Stimulated activated CD8-positive, alpha-beta memory T cell treated with anti-CD3 and anti-CD28 coated beads, Interleukin-4, amount 100 ng/mL, for 24 hours (primary cell): ENCODE results near the gene HCN3.

Source experiments
- DNase-seq: peaks from one replicate; pipeline ENCODE4 v3.0.0-alpha.2; 2020; ENCODE audit warnings: low read depth

Gene HCN3

DNA sequence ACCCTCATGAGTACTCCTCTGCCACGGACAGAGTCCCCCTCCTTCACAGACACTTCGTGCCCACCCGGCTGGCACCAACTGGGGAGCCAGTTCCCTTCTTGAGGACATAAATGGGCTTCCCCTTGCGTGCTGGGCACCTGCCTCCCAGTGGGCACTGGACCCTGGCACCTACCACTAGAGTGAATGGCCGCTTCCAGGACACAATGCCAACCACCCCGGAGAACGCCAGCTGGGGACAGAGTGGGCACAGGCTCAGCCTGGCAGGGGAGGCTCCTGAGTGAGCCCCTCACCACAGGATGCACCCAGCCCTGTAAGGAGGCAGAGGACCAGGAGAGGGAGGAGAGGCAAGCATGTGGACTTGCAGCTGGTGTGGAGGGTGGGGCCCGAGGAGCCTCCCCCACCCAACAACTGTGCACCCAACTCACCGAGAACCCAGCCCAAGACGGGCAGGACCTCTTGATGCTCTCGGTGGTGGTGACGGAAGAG, 23.0 kb upstream of the HCN3 start:
- no peak for DNase-seq

DNA sequence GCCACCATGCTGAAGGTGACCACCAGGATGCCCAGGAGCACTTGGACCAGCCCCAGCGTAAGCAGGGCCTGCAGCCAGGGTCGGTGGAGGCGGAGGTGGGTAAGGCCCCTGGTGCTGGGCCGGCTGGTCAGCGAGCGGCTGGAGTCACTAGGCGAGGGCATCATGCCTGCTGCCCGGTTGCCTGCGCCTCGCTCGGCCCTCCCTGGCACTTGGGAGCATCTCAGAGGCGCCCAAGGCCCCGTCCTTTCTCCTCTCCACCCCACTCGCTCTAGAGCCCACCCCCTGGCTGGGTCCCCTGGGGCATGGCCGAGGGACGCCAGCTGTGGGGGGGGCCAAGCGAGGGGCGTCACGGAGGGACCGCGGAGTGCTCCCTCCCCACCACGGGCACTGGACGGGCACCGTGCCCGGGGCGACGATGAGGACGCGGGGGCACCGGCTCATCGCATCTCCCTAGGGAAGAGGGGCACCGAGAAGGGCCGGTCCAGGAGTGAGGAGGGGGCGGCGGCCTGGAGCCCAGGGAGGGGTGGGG, 22.5 kb upstream of the HCN3 start:
- DNase-seq: no peak

DNA sequence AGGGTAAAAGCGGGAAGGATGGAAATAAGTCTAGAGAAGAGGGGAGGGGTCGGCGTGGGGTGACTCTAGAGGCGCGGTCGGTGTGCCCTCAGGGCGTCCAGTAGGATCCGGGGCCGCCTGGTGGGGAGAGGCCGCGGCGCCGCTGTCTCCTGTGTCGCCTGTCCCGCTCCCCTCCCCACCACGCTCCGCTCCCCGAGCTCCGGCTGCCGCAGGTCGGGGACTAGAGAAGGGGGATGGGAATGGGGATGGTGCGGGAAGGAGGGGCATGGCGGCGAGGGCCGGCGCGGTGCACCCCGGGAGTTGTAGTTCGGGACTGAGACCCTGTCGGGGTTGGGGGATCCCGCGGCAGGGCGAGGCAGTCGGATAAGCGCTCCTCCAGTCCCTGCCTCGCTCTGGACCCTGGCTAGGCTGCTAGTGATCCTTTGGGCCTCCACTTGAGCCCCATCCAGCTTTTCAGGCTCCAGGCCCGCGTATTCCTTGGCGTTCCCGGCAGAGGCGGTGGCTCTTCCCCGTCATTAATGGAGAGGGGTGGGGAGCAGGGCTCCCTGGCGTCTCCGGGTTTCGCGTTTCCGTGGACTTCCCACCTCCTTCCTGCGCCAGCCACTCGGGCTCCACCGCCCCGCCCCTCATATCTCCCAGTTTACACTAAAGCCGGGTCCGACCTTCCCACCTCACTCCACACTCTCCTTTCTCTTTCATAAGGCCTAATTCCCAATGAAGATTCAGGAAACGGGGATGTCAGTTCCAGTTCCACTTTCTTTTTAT, 21.8 kb upstream of the HCN3 start, which contains the start of gene ENTREP3:
ENTREP3 (minus strand) TSS at position 241 of the 765 bp plus-strand sequence. CDS start 606 bp downstream, outside the sequence.
- peak; percentile 71 for DNase-seq

DNA sequence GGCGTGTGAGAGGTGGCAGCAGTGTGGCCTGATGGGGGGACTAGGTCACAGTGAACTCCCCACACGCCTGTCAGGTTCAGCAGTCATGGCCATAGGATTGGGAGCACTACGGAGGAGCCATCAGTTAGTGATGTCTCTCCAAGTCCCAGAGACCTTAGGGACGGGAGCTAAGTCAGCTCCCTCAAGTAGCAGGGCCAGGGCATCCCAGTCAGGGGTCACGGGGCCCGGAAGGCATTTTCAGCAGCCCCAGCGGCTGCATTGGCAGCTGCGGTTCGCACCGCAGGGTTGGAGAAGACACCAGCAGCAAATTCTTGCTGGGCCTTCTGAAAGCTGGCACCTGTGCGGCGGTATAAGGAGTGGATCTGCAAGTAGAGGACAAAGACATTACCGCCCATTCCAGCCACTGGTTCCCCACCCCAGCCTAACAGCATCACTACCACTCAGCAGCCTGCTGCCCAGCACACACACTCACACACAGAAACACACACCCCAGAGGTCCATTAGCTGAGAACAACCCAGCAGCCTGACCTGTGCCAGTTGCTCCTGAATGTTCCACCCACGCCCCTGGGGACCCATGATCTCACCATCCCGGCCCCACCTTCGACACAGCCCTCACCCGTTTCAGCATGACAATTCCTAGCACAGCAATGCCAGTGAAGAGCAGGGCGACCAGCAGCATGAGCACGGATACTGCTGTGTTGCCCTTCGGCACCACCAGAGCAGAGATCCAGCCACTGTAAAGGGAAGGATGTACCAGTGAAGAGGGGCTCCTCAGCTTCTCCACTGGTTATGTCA, 21.0 kb upstream of the HCN3 start:
- DNase-seq: no peak

DNA sequence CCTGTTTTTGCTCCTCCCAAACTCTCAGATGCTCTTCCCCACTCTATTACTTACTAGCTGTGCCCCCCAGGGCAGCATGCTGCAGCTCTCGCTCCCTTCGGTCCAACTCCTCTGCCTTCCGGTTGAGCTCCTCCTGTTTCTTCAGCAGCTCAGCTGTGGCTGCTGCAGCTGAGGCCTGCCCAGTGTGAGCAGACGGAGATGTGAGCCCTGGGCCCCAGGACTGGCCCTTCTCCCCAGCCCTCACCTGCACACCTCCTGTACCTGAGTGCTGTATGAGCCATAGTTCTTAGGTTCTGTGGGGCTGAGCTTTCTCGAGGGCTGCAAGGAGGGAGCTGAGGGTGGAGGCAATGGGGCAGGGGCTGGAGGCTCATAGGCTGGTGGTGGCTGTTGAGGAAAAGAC, 17.0 kb upstream of the HCN3 start:
- no peak for DNase-seq

DNA sequence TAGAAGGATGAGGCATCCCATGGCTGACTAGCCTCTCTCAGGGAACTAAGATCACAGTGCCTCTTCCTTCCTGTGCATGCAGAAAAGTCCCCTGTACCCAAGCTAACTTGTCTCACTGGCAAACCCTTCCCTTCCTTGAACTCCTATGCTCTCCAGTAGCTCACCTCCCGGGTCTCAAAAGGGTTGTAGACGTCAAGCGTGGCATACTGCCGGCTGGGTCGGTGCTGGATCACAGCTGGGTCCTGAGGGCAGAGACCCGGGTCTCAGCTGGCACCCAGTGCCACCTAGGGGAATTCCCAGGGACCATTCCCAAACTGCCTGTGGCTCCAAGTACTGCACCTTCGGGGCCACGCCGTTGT, 15.8 kb upstream of the HCN3 start:
- no peak for DNase-seq

DNA sequence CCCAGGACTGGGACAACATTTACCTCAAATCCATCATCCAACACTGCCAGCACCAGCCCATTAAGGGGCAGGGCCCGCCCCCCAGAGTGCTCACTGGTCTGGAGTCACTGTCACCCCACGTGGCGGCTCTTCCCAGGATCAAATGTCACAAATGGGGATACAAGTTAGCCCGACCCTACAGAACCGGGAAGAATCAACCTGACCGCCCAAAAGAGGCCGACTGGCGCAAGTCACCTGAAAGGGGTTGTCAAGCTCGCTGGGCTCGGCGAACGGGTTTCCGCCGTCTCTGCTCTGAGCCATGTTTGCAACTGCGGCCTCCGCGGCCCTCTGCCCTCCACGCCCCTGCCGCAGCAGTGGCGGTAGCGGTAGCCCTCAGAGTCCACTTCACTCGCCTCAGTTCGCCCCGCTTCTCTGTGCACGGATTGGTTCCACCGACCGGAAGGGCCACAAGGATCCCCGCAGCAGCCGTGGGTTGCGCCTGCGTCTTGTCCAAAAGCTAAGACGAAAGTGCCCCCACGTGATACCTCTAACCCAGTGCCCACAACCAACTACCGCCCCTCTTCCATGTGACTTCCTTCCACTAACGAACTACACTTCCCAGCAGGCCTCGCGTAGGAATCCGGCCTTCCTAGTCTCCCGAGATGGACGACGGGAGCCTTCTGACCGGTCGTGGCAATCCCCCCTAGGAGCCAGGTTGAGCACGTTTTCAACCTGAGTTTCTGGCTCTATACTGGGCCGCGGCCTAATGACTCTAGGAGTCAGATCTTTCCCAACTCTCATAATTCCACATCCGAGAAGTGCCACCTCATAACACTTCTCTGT, 15.2 kb upstream of the HCN3 start, which contains the start of gene SCAMP3:
SCAMP3 (minus strand) TSS at position 509 of the 822 bp plus-strand sequence; CDS start at position 300, 209 bp downstream.
- peak; percentile 82 for DNase-seq

DNA sequence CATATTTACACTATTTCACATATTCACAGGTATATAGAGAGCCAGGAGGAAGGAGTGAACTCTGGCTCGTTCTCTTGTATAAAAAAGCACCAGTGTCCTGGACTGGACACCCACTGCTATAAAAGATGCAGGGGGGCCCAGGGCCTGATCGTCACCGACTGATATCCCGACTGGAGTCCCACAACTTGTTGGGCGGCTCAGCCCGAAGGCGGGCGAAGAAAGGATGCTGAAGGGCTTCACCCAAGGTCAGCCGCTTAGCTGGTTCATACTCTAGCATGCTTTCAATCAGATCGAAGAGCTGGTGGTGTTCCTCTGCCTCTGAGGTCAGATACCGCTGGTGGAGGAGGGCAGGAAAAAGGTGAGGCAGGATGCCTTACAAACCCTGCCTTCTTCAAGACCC, 14.2 kb upstream of the HCN3 start:
- DNase-seq: no peak

DNA sequence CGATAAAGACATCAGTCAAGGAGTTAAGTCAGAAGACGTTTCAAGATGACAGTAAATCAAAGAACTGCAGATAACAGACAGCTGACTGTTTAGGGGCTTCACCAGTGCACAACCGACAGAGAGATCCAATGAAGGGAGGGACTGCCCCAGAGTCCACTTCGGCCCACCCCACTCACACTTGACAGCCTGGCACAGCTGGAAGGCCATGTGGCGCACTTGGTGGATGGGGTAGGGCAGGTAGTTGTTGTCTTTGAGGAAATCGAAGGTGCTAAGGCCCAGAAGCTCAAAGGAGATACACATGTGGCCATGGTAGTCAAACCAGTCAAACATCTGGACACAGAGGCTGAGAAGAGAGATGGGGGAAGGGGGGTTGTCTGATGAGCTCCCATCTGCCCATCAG, 10.7 kb upstream of the HCN3 start:
- DNase-seq: no peak

DNA sequence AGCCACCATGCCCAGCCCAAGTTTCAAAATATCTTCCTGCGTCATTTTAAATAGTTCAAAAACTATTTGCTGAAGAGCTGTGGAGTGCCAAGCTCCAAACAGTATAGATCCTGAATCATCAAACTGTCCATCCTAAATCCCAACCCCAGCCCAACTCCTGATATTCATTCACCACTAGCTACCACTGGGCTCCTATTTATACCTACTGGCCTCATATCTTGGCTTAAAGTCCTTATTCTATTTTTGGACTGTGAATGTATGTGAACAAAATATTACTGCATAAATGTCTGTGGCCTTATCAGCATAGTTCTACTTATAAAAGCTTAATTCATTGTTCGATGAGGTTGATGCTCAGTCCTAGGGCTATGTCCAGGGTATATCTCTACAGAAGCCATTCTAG, 9.9 kb upstream of the HCN3 start:
- no peak for DNase-seq

DNA sequence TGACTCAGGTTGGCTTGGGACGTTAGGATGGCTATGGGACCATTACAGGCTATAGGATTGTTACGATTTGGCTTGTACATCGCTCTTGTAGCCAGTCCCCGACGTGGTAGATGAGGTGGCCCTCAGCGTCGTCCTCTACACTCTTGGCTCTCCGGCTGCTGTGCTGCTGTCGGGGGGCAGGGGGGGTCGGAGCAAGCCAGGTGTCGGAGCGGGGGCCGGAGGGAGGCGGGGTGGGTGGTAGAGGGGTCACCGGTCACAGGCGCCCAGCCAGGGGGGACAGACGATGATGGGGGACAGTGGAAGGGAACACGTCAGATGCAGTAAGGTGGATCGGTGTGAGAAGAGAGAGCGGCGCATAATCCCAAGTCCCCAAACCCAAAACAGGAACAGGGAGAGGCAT, 8.6 kb upstream of the HCN3 start:
- no peak for DNase-seq

DNA sequence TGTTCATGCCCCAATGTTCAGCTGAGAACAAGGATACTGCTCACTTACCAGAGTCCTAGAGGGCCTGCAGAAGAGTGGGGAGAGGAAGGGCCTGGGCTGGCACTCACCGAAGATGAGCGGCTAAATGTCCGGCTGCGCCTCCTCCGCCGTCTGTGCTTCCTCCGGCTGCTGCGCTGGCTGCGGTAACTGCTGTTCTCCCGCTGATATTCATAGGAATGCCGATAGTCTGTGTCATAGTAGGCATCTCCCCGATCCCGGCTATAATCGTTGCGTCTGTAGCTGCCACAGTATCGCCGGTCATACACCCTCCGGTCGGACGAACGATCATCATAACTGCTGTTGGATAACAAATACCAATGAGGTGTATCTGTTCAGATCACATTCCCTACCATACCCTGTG, 7.9 kb upstream of the HCN3 start:
- no peak for DNase-seq

DNA sequence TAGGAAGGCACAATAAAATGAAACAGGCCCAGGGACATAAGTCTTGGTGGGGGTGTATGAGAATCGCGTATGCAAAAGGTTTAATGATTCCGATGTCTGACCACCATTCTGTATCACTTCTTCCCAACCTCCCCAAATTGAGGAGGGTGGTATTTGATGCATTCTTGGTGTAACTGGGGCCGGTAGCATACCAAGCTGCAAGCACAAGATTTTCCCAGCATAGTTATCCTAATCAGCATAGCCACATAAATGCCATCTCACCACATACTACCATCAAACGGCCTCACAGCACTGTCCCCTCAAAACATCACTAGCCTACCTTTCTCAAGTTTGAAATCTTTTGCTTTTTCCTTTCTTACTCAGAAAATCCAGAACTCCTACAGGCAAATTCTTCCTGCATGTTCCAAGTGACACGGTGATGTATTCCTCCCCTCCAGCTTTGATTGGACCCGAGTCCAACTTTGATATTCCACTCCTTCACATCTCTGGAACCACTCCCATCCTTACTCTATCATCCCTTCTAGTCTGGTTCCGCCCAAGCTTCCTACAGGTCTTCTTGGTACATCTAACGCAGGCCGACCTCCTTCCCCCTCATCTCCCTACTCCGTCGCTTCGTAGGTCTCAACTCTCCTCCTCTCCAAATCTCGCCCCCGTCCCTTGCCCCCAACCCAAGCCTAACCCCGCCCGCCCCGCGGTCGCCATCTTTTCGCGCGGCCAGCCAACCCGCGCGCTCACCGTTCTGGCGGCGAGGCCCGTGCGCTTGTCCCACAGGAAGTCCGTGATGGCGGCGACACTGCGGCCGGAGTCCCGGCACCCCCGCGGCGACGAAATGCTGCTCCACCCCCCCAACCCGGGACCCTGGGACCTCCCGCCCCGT, 4.6 kb upstream of the HCN3 start:
- DNase-seq: no peak

DNA sequence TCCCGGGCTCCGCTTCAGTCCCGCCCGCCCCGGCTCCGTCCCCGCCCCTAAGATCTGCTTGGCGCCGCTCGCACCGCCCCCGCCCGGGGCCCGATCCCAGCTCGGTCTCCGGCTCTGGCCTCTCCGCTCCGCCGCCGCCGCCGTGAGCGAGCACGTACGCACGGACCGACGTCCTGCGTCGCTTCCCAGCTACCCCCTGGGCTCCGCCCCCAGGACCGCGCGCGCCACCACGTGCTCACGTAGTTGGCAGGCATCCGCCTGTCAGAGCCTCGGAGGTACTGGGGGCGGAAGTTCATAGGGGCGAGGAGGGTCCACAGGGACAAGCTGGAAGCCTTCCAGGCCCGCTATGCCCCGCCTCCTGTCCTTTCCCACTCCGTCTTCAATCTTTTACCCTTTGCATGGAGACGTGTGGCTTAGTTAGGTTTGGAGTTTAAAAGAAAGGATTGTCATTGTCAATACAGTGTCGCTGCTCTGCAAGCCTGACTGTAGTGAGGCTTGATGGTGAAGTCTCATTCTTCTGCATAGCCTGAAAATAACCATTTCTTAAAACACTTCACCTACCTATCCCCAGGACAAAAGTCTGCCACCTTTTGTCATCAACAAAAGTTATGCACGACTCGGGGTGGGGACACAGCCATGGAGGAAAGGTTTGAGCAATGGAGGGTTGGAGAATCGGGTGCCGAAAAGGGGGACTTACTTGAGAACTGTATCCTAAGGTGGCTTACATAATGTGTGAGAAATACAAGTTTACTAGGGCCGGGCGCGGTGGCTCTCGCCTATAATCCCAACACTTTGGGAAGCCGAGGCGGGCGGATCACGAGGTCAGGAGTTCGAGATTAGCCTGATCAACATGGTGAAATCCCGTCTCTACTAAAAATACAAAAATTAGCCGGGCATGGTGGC, 3.7 kb upstream of the HCN3 start, which contains the start of gene CLK2:
CLK2 (minus strand) TSS at position 162 of the 903 bp plus-strand sequence. CDS start 2,527 bp downstream, outside the sequence.
- peak; percentile 97 for DNase-seq

DNA sequence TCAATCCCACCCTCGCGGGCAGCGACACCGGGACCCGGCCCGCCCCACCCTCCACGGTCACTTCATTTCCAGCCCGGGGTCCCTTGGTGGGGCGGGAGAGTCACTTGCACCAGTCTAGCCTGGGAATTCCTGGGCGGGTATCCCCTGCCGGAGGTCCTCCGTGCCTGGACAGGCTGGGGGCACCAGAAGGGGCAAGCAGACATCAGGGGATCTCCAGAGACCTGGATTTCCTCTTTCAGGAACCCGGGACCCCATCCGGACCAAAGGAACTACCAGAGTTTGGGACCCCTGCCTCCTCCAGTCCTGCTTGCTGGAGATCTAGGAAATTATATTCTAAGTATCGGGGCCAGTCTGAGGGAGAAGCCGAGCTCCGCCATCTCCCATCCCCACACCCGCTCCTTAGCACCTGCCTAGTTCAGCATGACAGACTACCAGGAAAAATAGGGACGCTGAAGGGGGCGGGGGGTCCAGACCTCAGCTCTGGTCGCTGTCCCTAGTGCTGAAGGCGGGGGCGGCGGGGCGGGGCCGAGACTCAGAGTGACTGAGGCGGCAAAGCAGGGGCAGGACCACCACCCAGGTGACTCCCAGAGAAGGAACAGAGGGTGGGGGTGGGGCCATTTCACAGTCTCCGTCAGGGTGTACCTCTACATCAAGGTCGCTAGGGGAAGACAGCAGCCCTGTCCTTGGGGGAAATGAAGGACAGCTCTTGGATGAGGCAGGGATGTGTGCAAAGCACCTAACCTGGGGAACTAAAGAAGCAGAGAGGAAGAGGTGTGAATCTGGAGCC, 832 bp downstream of the HCN3 start:
- DNase-seq: peak; percentile 63

DNA sequence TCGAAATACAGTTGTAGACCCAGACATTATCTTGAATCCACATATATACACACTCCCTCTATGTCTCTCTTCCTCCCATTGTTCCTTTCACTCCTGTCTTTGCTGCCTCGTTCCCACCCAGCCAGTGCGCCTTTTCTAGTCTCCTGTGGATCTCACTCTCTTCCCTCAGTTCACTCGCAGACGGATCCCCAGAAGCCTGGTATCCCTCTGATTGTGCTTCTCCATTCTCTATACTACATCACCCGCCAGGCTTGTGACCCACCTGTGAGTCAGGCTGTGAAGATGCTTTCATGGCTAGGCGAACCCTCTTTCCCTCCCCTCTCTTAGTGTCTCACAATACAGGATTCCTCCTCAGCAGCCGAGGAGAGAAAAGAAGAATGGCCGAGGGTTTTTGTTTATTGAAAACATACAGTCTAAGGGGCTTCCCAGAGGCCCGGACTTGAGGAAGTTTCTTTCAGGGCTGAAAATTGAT, 1.5 kb downstream of the HCN3 start:
- no peak for DNase-seq

DNA sequence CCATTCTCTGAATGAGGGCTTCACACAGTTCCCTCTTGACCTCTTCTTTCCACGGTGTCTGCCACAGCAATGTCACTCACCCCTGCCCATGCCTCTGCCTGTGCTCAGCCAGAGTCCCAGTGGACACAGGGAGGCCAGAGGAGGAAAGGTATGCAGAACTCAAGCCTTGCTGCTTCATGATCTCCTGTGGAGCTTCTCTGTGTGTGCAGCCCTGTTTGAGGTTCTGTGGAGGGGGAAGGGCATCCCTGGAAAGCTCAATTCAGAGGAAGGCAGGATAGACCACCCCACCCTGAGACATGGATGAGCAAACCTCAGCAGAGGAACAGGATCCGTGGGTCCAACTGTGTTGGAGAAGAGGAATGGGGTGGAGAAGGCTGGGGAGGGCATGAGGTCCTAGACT, 2.0 kb downstream of the HCN3 start:
- no peak for DNase-seq

DNA sequence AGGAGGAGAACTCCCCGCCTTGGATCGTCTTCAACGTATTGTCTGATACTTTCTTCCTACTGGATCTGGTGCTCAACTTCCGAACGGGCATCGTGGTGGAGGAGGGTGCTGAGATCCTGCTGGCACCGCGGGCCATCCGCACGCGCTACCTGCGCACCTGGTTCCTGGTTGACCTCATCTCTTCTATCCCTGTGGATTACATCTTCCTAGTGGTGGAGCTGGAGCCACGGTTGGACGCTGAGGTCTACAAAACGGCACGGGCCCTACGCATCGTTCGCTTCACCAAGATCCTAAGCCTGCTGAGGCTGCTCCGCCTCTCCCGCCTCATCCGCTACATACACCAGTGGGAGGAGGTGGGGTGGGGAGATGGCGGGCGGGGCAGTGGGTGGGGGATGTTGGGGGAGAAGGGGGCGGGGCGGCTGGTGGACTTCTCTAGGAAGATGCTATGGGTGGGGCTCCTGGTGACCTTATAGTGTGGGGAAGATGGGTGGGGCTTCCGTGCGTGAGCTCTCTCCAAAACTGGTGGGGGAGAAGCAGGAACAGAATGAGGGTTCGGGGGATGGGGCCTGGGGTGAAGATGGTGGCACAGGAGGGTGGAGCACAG, 5.3 kb downstream of the HCN3 start:
- no peak for DNase-seq
